Measurements from ENCODE around the gene PAPLN.

Gene PAPLN

DNA sequence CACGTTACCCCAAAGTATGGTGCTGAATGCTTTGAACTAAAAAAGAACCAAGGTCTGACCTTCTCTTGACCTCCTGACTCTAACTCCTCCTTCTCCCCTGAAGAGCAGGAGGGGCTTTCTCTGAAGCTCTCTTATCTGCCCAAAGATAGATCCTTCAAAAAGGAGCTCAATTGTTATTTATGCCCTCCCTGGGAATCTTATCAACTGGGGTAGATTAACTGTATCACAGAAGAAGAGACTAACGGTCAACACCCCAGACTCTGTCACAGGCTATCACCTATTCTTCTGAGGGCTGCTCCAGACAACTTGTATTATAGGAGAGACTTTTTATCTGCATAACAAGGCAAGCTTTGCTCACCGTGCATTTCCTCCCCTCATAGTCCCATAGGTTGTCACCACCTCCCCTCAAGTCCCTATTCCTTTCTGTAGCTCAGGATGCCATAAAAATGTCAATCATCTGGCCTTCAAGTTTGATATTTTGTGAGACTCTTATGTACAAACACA, 86.6 kb downstream of the PAPLN start:
- H3K4me3 ChIP-seq (ENCODE audit: low read depth, low read length) = no peak overlapping the region
- no peak for DNase-seq (ENCODE audit: low read depth)
- TF ChIP-seq, protein P1, sequence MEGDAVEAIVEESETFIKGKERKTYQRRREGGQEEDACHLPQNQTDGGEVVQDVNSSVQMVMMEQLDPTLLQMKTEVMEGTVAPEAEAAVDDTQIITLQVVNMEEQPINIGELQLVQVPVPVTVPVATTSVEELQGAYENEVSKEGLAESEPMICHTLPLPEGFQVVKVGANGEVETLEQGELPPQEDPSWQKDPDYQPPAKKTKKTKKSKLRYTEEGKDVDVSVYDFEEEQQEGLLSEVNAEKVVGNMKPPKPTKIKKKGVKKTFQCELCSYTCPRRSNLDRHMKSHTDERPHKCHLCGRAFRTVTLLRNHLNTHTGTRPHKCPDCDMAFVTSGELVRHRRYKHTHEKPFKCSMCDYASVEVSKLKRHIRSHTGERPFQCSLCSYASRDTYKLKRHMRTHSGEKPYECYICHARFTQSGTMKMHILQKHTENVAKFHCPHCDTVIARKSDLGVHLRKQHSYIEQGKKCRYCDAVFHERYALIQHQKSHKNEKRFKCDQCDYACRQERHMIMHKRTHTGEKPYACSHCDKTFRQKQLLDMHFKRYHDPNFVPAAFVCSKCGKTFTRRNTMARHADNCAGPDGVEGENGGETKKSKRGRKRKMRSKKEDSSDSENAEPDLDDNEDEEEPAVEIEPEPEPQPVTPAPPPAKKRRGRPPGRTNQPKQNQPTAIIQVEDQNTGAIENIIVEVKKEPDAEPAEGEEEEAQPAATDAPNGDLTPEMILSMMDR (IDR thresholded peaks at IDR 0.05; ENCODE audit: insufficient read depth, low read depth, low read length, missing control alignments) = no peak
